K562 (cell line): Measurements from ENCODE around the gene DIS3L2. TPM values are rescaled to one million over a fixed set of nuclear protein-coding genes. Genes with fewer than 3 reads are reported as not detected.
"Not testable (repeated sequence)": the region's sequence is repeated elsewhere in the genome, so short reads cannot be mapped to it uniquely, and the experiment has no call there.

ENCODE experiments used
- ATAC-seq: fragments of 200-7000 bp; cut with Tn5 transposase; 3 replicates; pipeline ENCODE4 v1.9.1; 2020; ENCODE audit warnings: moderate library complexity
- BruUV-seq: library from RNA; stranded (reverse); fragments of 400-500 nt; replicated peaks from 2 replicates; lab custom pipeline; 2021; lab: Mats Ljungman, UMichigan
- CTCF ChIA-PET: fragments of 300-600 bp; formaldehyde crosslinking; extraction: SDS; loops from one replicate; lab custom pipeline; 2021; ENCODE audit warnings: low intra/inter-chr PET ratio; lab: Yijun Ruan, JAX
- POLR2A ChIA-PET: fragments of 300-600, 350-650 bp; sonication (Branson Sonifier 250); formaldehyde crosslinking; extraction: SDS; loops from one replicate; lab custom pipeline; 2021; ENCODE audit warnings: antibody characterized with exemption, inconsistent platforms; lab: Yijun Ruan, JAX
- DNase-seq, 4 experiments: peaks; one replicate each; pipeline versions ENCODE4 v3.0.0 to v3.0.0-alpha.2; 2011 to 2018; ENCODE audit warnings: low spot score in 3 of 4, mixed read lengths in 3 of 4; ENCODE audit errors: extremely low read depth in 1 of 4
- FAIRE-seq: peaks from 2 replicates; lab custom pipeline; 2011; peaks lifted over from hg19 to GRCh38; lab: Jason Lieb, UNC
- H2AFZ ChIP-seq: 2 replicates; pipeline ENCODE4 v1.6.0; 2011; ENCODE audit warnings: low read depth, low read length, control low read depth, inconsistent platforms
- H3K27ac ChIP-seq: fragments of 200-600 bp; 3 replicates; pipeline ENCODE4 v1.8.0; 2011; ENCODE audit warnings: low read depth, mild to moderate bottlenecking, control low read depth, inconsistent platforms, low read length, moderate library complexity, mixed read lengths; ENCODE audit errors: extremely low read depth
- H3K27me3 ChIP-seq, 2 experiments: fragments of 300-600 bp in 1 of 2; 2 replicates in 1 of 2; 3 replicates in 1 of 2; pipeline versions ENCODE4 v1.6.0 to v1.8.0; 2011; ENCODE audit warnings: inconsistent platforms in 2 of 2, low read length in 2 of 2, mild to moderate bottlenecking in 1 of 2, mixed read lengths in 1 of 2, moderate library complexity in 1 of 2; ENCODE audit not compliant: control insufficient read depth in 2 of 2, insufficient read depth in 2 of 2
- H3K36me3 ChIP-seq: fragments of 300-600 bp; 3 replicates; pipeline ENCODE4 v1.8.0; 2011; ENCODE audit warnings: mild to moderate bottlenecking, low read length, inconsistent platforms; ENCODE audit not compliant: control insufficient read depth, insufficient read depth
- H3K4me1 ChIP-seq, 2 experiments: fragments of 200-600 bp in 1 of 2; replicated peaks in 1 of 2; 2 replicates in 1 of 2; 3 replicates in 1 of 2; pipeline versions ENCODE4 v1.5.1 to v1.8.0; 2011; ENCODE audit warnings: inconsistent platforms in 2 of 2, low read length in 2 of 2, mild to moderate bottlenecking in 1 of 2, mixed read lengths in 1 of 2, moderate library complexity in 1 of 2; ENCODE audit not compliant: control insufficient read depth in 2 of 2, insufficient read depth in 2 of 2
- H3K4me2 ChIP-seq: 2 replicates; pipeline ENCODE4 v1.6.1; 2011; ENCODE audit warnings: low read length, control low read depth, inconsistent platforms, mixed read lengths; ENCODE audit not compliant: insufficient read depth
- H3K4me3 ChIP-seq: fragments of 200-600 bp; sonication (generic), shearing (Covaris generic); 2 replicates; pipeline ENCODE4 v1.5.1; 2016; ENCODE audit warnings: control low read depth, inconsistent platforms
- H3K79me2 ChIP-seq: fragments of 200-600 bp; 3 replicates; pipeline ENCODE4 v1.8.0; 2011; ENCODE audit warnings: low read length, inconsistent platforms; ENCODE audit not compliant: control insufficient read depth, insufficient read depth
- H3K9ac ChIP-seq, 2 experiments: 2 replicates each; pipeline versions ENCODE4 v1.6.0 to v1.6.1; 2011; ENCODE audit warnings: low read depth in 2 of 2, low read length in 2 of 2, control low read depth in 1 of 2, inconsistent platforms in 1 of 2, mild to moderate bottlenecking in 1 of 2, mixed read lengths in 1 of 2; ENCODE audit not compliant: insufficient read depth in 1 of 2
- H3K9me1 ChIP-seq: one replicate; pipeline ENCODE4 v1.6.0; 2011; ENCODE audit warnings: inconsistent platforms, mild to moderate bottlenecking, low read length, moderate library complexity; ENCODE audit not compliant: control insufficient read depth, insufficient read depth
- H3K9me3 ChIP-seq: replicated peaks from 2 replicates; pipeline ENCODE4 v1.5.1; 2011; ENCODE audit warnings: low read depth, low read length, inconsistent platforms; ENCODE audit not compliant: control insufficient read depth, insufficient read depth
- H4K20me1 ChIP-seq: replicated peaks from 2 replicates; pipeline ENCODE4 v1.6.1; 2011; ENCODE audit warnings: low read length, inconsistent platforms, mixed read lengths; ENCODE audit not compliant: control insufficient read depth, insufficient read depth
- ZNF354B ChIP-seq: fragments of 250-450 bp; sonication (Bioruptor Pico); IDR thresholded peaks from 2 replicates; pipeline ENCODE4 v1.4.0; 2020
- ZNF507 ChIP-seq: conservative IDR thresholded peaks from 2 replicates; pipeline ENCODE4 v1.6.1; 2017; ENCODE audit warnings: missing genetic modification characterization, missing compliant biosample characterization
- WGBS: fragments of 100-300 bp; shearing (Covaris generic); methylation state at CpG from one replicate; pipeline ENCODE4 v1.1.6; 2016; ENCODE audit warnings: low coverage, mixed read lengths; ENCODE audit not compliant: insufficient coverage; ENCODE audit errors: missing lambda C conversion rate; 5-methylcytosine and 5-hydroxymethylcytosine counted together
- in situ Hi-C: fragments of 300-500 bp; cut with MboI; formaldehyde crosslinking; loops from 4 replicates; pipeline ENCODE4 v1.15.0; 2018; ENCODE audit warnings: inconsistent platforms, mixed read lengths
- intact Hi-C: fragments of 100-400 bp; cut with micrococcal nuclease; formaldehyde crosslinking; loops from 2 replicates; pipeline ENCODE4 v1.14.2; 2022
- polyA plus RNA-seq, 8 experiments: library from polyadenylated mRNA; depleted of rRNA in 4 of 8; stranded (reverse) in 5 of 8; unstranded in 3 of 8; fragments of >200 nt; fragmentation: Nextera tagmentation in 2 of 8; fragmentation: Illumina TruSeq in 1 of 8; extraction: Ambion mirVana in 2 of 8; extraction: Trizol in 1 of 8; gene quantifications; 2 replicates each; pipeline versions ENCODE4 v1.2.1 to v1.2.3, GENCODE V29; 2011 to 2014; ENCODE audit warnings: inconsistent platforms in 1 of 8, missing spikeins in 1 of 8
- total RNA-seq, 7 experiments: library from RNA; depleted of rRNA in 6 of 7; stranded (reverse); fragments of >200 nt in 6 of 7; fragmentation: Illumina TruSeq in 2 of 7; extraction: Trizol in 2 of 7; gene quantifications; 2 replicates each; pipeline versions ENCODE4 v1.2.1 to v1.2.3, GENCODE V29; 2011 to 2021; ENCODE audit warnings: low replicate concordance in 1 of 7

The DIS3L2 gene
- total and polyA plus RNA-seq, 9 of the 15 experiments (the other 6 are each of a cell fraction or from before 2014, with no cell fraction given), result 1.5 to 19.2 (median 11.2) TPM

- DNase-seq, H3K4me2 ChIP-seq, FAIRE-seq, H3K27me3 ChIP-seq, BruUV-seq, POLR2A ChIA-PET, H3K36me3 ChIP-seq, H3K9ac ChIP-seq: not testable (repeated sequence)
- 56% methylated on average over 2 of the region's 2 CpGs for WGBS
- TF ChIP-seq ZNF507 (tag) (peak; percentile 96), ZNF354B (CRISPR knock-in tag) (peak; percentile 75)
- TF ChIP-seq, all 486 proteins: peak for 2; not testable (repeated sequence) for 484
- ATAC-seq, H2AFZ ChIP-seq, H3K9me3 ChIP-seq, H3K79me2 ChIP-seq, H3K4me3 ChIP-seq, intact Hi-C loops, H3K4me1 ChIP-seq, in situ Hi-C loops, H3K27ac ChIP-seq, H4K20me1 ChIP-seq, H3K9me1 ChIP-seq, CTCF ChIA-PET: not testable (repeated sequence)
These were observed 73.8 kb downstream of the DIS3L2 start for GRCh38 chr2:232035292-232035691.

- H3K9me3 ChIP-seq, FAIRE-seq, H3K4me1 ChIP-seq, H4K20me1 ChIP-seq, H3K9ac ChIP-seq, H3K36me3 ChIP-seq, H3K79me2 ChIP-seq, DNase-seq, in situ Hi-C loops, H3K9me1 ChIP-seq, H3K4me3 ChIP-seq, ATAC-seq, H3K27me3 ChIP-seq, H2AFZ ChIP-seq, BruUV-seq, CTCF ChIA-PET, H3K4me2 ChIP-seq, H3K27ac ChIP-seq, intact Hi-C loops: not testable (repeated sequence)
- POLR2A ChIA-PET, result interaction anchor here (0.9 kb wide), 1 partner anchor 13 kb away, joined by 3 read pairs; no protein-coding TSS in a partner anchor
- WGBS, result no CpG with 5 or more reads among the region's 4 CpGs
These were observed 75.4 kb downstream of the DIS3L2 start for GRCh38 chr2:232036876-232037275.
